ENCODE results near the gene AGT. TPM values are rescaled to one million over a fixed set of nuclear protein-coding genes. Genes with fewer than 3 reads are reported as not detected.
A peak's percentile ranks its signal among the peaks of the same experiment; 100 is the strongest.

The AGT gene
- total RNA-seq, 2 donors from 2014 or later: 4.7 to 12.0 TPM

GRCh38 chr1:230715510-230715909 lies 1.6 kb upstream of the AGT start:
- Histone ChIP-seq H3K27ac (no peak overlapping the region), H3K4me3 (no peak overlapping the region), H3K9me3 (no peaks in the 10 kb centered on the region), H3K36me3 (no peaks in the 10 kb centered on the region), H3K4me1 (replicated peaks) (no peaks in the 10 kb centered on the region), H3K27me3 (replicated peaks; ENCODE audit: insufficient read depth) (no peaks in the 10 kb centered on the region)
- 73% methylated on average over 3 of the region's 3 CpGs for WGBS
- intact Hi-C loops (cut with DNase I): no loop called here
- no peak for DNase-seq (ENCODE audit: low spot score)
- no peak for TF ChIP-seq POLR2A (IDR thresholded peaks at IDR 0.05)

GRCh38 chr1:230713547-230713914 lies 391 bp downstream of the AGT start:
- intact Hi-C loops (cut with DNase I): no loop called here
- Histone ChIP-seq H3K4me3 (no peak overlapping the region), H3K36me3 (no peaks in the 10 kb centered on the region), H3K27ac (peak overlapping the region in 1 of 2 donors; percentile 2), H3K27me3 (replicated peaks; ENCODE audit: insufficient read depth) (no peaks in the 10 kb centered on the region), H3K4me1 (replicated peaks) (no peaks in the 10 kb centered on the region), H3K9me3 (no peaks in the 10 kb centered on the region)
- 86% methylated on average over 8 of the region's 8 CpGs for WGBS
- no peak for DNase-seq (ENCODE audit: low spot score)
- no peak for TF ChIP-seq CTCF (IDR thresholded peaks at IDR 0.05)
- no peak for TF ChIP-seq POLR2A (IDR thresholded peaks at IDR 0.05)
- no peak for TF ChIP-seq POLR2AphosphoS5 (IDR thresholded peaks at IDR 0.05)

- no peak overlapping the region for H3K27ac ChIP-seq
- H3K27me3 ChIP-seq (replicated peaks; ENCODE audit: insufficient read depth): no peaks in the 10 kb centered on the region
- intact Hi-C loops (cut with DNase I): no loop called here
- no peak for DNase-seq (ENCODE audit: low spot score)
- TF ChIP-seq CTCF (IDR thresholded peaks at IDR 0.05) (no peak), POLR2AphosphoS5 (IDR thresholded peaks at IDR 0.05) (no peak), POLR2A (IDR thresholded peaks at IDR 0.05) (no peak)
- no peaks in the 10 kb centered on the region for H3K9me3 ChIP-seq
- no peaks in the 10 kb centered on the region for H3K4me1 ChIP-seq (replicated peaks)
- no peaks in the 10 kb centered on the region for H3K36me3 ChIP-seq
- WGBS: 87% methylated on average over 7 of the region's 7 CpGs
- no peak overlapping the region for H3K4me3 ChIP-seq
Measured at GRCh38 chr1:230713138-230713537, 784 bp downstream of the AGT start.

- no peaks in the 10 kb centered on the region for H3K27me3 ChIP-seq (replicated peaks; ENCODE audit: insufficient read depth)
- H3K27ac ChIP-seq: no peak overlapping the region
- no peaks in the 10 kb centered on the region for H3K36me3 ChIP-seq
- no peaks in the 10 kb centered on the region for H3K4me1 ChIP-seq (replicated peaks)
- intact Hi-C loops (cut with DNase I): no loop called here
- no peak for DNase-seq (ENCODE audit: low spot score)
- WGBS: 95% methylated on average over 17 of the region's 17 CpGs
- no peak overlapping the region for H3K4me3 ChIP-seq
- TF ChIP-seq POLR2AphosphoS5 (IDR thresholded peaks at IDR 0.05) (no peak), CTCF (IDR thresholded peaks at IDR 0.05) (no peak), POLR2A (IDR thresholded peaks at IDR 0.05) (no peak)
- no peaks in the 10 kb centered on the region for H3K9me3 ChIP-seq
Measured at GRCh38 chr1:230712470-230712942, 1.4 kb downstream of the AGT start.

- H3K36me3 ChIP-seq: no peaks in the 10 kb centered on the region
- TF ChIP-seq POLR2A (IDR thresholded peaks at IDR 0.05): no peak
- TF ChIP-seq CTCF (IDR thresholded peaks at IDR 0.05): no peak
- no peak for TF ChIP-seq POLR2AphosphoS5 (IDR thresholded peaks at IDR 0.05)
- no peak for DNase-seq (ENCODE audit: low spot score)
- H3K9me3 ChIP-seq: no peaks in the 10 kb centered on the region
- H3K27me3 ChIP-seq (replicated peaks; ENCODE audit: insufficient read depth): no peaks in the 10 kb centered on the region
- intact Hi-C loops (cut with DNase I): no loop called here
- WGBS: 87% methylated on average over 3 of the region's 3 CpGs
- no peak overlapping the region for H3K27ac ChIP-seq
- H3K4me1 ChIP-seq (replicated peaks): no peaks in the 10 kb centered on the region
- H3K4me3 ChIP-seq: no peak overlapping the region
Measured at GRCh38 chr1:230711245-230711644, 2.7 kb downstream of the AGT start.
